ENCODE results near the gene GHRH.

The GHRH gene

GRCh38 chr20:37294262-37294981 is 32.8 kb upstream of the GHRH start:
- no peak overlapping the region for H3K4me3 ChIP-seq (ENCODE audit: low read length)
- no peak for DNase-seq (ENCODE audit: low read depth, low spot score)

- H3K4me3 ChIP-seq (ENCODE audit: low read length): no peak overlapping the region
- DNase-seq (ENCODE audit: low read depth, low spot score): no peak
Observed at GRCh38 chr20:37293301-37293943, 31.8 kb upstream of the GHRH start.

- H3K4me3 ChIP-seq (ENCODE audit: low read length): no peak overlapping the region
- DNase-seq (ENCODE audit: low read depth, low spot score): no peak
Observed at GRCh38 chr20:37291724-37292126, 30.1 kb upstream of the GHRH start.

GRCh38 chr20:37290158-37290810 is 28.7 kb upstream of the GHRH start:
- peak overlapping the region; percentile 80 for H3K4me3 ChIP-seq (ENCODE audit: low read length)

GRCh38 chr20:37288091-37288490 is 26.5 kb upstream of the GHRH start:
- no peak for DNase-seq (ENCODE audit: low read depth, low spot score)
- H3K4me3 ChIP-seq (ENCODE audit: low read length): no peak overlapping the region

More at GRCh38 chr20:37290158-37290810, 28.7 kb upstream of the GHRH start:
- no peak for DNase-seq (ENCODE audit: low read depth, low spot score)

GRCh38 chr20:37285664-37286374 is 24.2 kb upstream of the GHRH start:
- DNase-seq (ENCODE audit: low read depth, low spot score): no peak
- H3K4me3 ChIP-seq (ENCODE audit: low read length): no peak overlapping the region

- no peak for DNase-seq (ENCODE audit: low read depth, low spot score)
- H3K4me3 ChIP-seq (ENCODE audit: low read length): no peak overlapping the region
Observed at GRCh38 chr20:37284691-37285161, 23.1 kb upstream of the GHRH start.

GRCh38 chr20:37283530-37284195 is 22.0 kb upstream of the GHRH start:
- DNase-seq (ENCODE audit: low read depth, low spot score): no peak
- no peak overlapping the region for H3K4me3 ChIP-seq (ENCODE audit: low read length)

- DNase-seq (ENCODE audit: low read depth, low spot score): no peak
Observed at GRCh38 chr20:37282556-37282955, 20.9 kb upstream of the GHRH start.

GRCh38 chr20:37280403-37280802 is 18.8 kb upstream of the GHRH start:
- no peak for DNase-seq (ENCODE audit: low read depth, low spot score)
- H3K4me3 ChIP-seq (ENCODE audit: low read length): no peak overlapping the region

More at GRCh38 chr20:37282556-37282955, 20.9 kb upstream of the GHRH start:
- no peak overlapping the region for H3K4me3 ChIP-seq (ENCODE audit: low read length)

- no peak overlapping the region for H3K4me3 ChIP-seq (ENCODE audit: low read length)
- no peak for DNase-seq (ENCODE audit: low read depth, low spot score)
Observed at GRCh38 chr20:37279820-37280219, 18.2 kb upstream of the GHRH start.

- H3K4me3 ChIP-seq (ENCODE audit: low read length): no peak overlapping the region
- no peak for DNase-seq (ENCODE audit: low read depth, low spot score)
Observed at GRCh38 chr20:37278966-37279590, 17.5 kb upstream of the GHRH start.

GRCh38 chr20:37277253-37277593 is 15.6 kb upstream of the GHRH start:
- no peak overlapping the region for H3K4me3 ChIP-seq (ENCODE audit: low read length)

GRCh38 chr20:37276494-37277252 is 15.1 kb upstream of the GHRH start:
- DNase-seq (ENCODE audit: low read depth, low spot score): peak; percentile 18
- no peak overlapping the region for H3K4me3 ChIP-seq (ENCODE audit: low read length)

More at GRCh38 chr20:37277253-37277593, 15.6 kb upstream of the GHRH start:
- DNase-seq (ENCODE audit: low read depth, low spot score): no peak

GRCh38 chr20:37274851-37275524 is 13.4 kb upstream of the GHRH start:
- DNase-seq (ENCODE audit: low read depth, low spot score): no peak
- H3K4me3 ChIP-seq (ENCODE audit: low read length): no peak overlapping the region

- DNase-seq (ENCODE audit: low read depth, low spot score): no peak
- no peak overlapping the region for H3K4me3 ChIP-seq (ENCODE audit: low read length)
Observed at GRCh38 chr20:37273988-37274387, 12.4 kb upstream of the GHRH start.

GRCh38 chr20:37271421-37271768 is 9.8 kb upstream of the GHRH start:
- no peak for DNase-seq (ENCODE audit: low read depth, low spot score)
- H3K4me3 ChIP-seq (ENCODE audit: low read length): no peak overlapping the region
